HEK293 (cell line): ENCODE results near the gene MAGI2.

Experiments
- CTCF ChIA-PET: fragments of 350-600 bp; formaldehyde crosslinking; extraction: SDS; loops from one replicate; lab custom pipeline; 2021; ENCODE audit warnings: antibody characterized with exemption; lab: Yijun Ruan, JAX
- POLR2A ChIA-PET: fragments of 300-600 bp; formaldehyde crosslinking; extraction: SDS; loops from one replicate; lab custom pipeline; 2020; ENCODE audit warnings: antibody characterized with exemption, inconsistent platforms; lab: Yijun Ruan, JAX
- H3K27ac ChIP-seq: fragments of 200-500 bp; sonication (Bioruptor generic); 2 replicates; pipeline ENCODE4 v1.5.1; 2014; ENCODE audit warnings: low read depth, low read length, control low read depth, inconsistent platforms; ENCODE audit errors: extremely low read depth
- H3K36me3 ChIP-seq, 2 experiments: fragments of 200-500 bp in 1 of 2; sonication (Bioruptor generic) in 1 of 2; 1 replicate in 1 of 2; 2 replicates in 1 of 2; pipeline ENCODE4 v1.5.1; 2014 to 2017; ENCODE audit warnings: inconsistent platforms in 2 of 2, low read length in 2 of 2; ENCODE audit not compliant: control insufficient read depth in 2 of 2, insufficient read depth in 1 of 2
- H3K4me1 ChIP-seq: fragments of 200-500 bp; sonication (Bioruptor generic); 2 replicates; pipeline ENCODE4 v1.5.1; 2014; ENCODE audit warnings: mild to moderate bottlenecking, low read length, inconsistent platforms; ENCODE audit not compliant: control insufficient read depth, insufficient read depth
- H3K4me3 ChIP-seq: 2 replicates; pipeline ENCODE4 v1.5.1; 2011; ENCODE audit warnings: low read depth, mild to moderate bottlenecking, control low read depth, low read length, moderate library complexity
- H3K9me3 ChIP-seq: fragments of 200-500 bp; sonication (Bioruptor generic); 2 replicates; pipeline ENCODE4 v1.5.1; 2014; ENCODE audit warnings: low read depth, low read length, inconsistent platforms; ENCODE audit not compliant: control insufficient read depth, insufficient read depth
- GLIS1 ChIP-seq: fragments of 450-650 bp; formaldehyde crosslinking; IDR thresholded peaks from 2 replicates; pipeline ENCODE4 v1.5.1; 2016; ENCODE audit warnings: missing biosample characterization, missing genetic modification characterization
- HOXA7 ChIP-seq: sonication (generic); formaldehyde crosslinking; IDR thresholded peaks from 2 replicates; pipeline ENCODE4 v1.8.1; 2022; ENCODE audit warnings: missing genetic modification reagents, borderline replicate concordance
- KLF1 ChIP-seq: fragments of 450-650 bp; formaldehyde crosslinking; IDR thresholded peaks from 2 replicates; pipeline ENCODE4 v1.5.1; 2016; ENCODE audit warnings: missing biosample characterization, missing genetic modification characterization
- SP2 ChIP-seq: fragments of 450-650 bp; formaldehyde crosslinking; IDR thresholded peaks from 2 replicates; pipeline ENCODE4 v1.5.1; 2016; ENCODE audit warnings: missing biosample characterization, missing genetic modification characterization
- TRIM28 ChIP-seq: IDR thresholded peaks from 2 replicates; pipeline ENCODE4 v1.6.1; 2011; ENCODE audit warnings: low read length, control low read depth, borderline replicate concordance
- WT1 ChIP-seq: fragments of 450-650 bp; formaldehyde crosslinking; IDR thresholded peaks from 2 replicates; pipeline ENCODE4 v1.5.1; 2016; ENCODE audit warnings: missing biosample characterization, missing genetic modification characterization
- ZFHX2 ChIP-seq: fragments of 450-650 bp; formaldehyde crosslinking; conservative IDR thresholded peaks from 2 replicates; pipeline ENCODE4 v1.5.1; 2016; ENCODE audit warnings: missing biosample characterization, missing genetic modification characterization
- ZFP3 ChIP-seq: fragments of 450-650 bp; formaldehyde crosslinking; IDR thresholded peaks from 2 replicates; pipeline ENCODE4 v1.5.1; 2016; ENCODE audit warnings: low read depth, missing biosample characterization, missing genetic modification characterization
- ZFP37 ChIP-seq: fragments of 450-650 bp; formaldehyde crosslinking; IDR thresholded peaks from 2 replicates; pipeline ENCODE4 v1.5.1; 2016; ENCODE audit warnings: missing biosample characterization, missing genetic modification characterization
- ZNF16 ChIP-seq: fragments of 450-650 bp; formaldehyde crosslinking; IDR thresholded peaks from 2 replicates; pipeline ENCODE4 v1.5.1; 2016; ENCODE audit warnings: low read depth, missing biosample characterization, missing genetic modification characterization
- ZNF169 ChIP-seq: fragments of 450-650 bp; formaldehyde crosslinking; IDR thresholded peaks from 2 replicates; pipeline ENCODE4 v1.5.1; 2016; ENCODE audit warnings: missing biosample characterization, missing genetic modification characterization
- ZNF174 ChIP-seq: fragments of 450-650 bp; formaldehyde crosslinking; IDR thresholded peaks from 2 replicates; pipeline ENCODE4 v1.5.0; 2017; ENCODE audit warnings: missing biosample characterization, mild to moderate bottlenecking, missing genetic modification characterization
- ZNF184 ChIP-seq: fragments of 450-650 bp; IDR thresholded peaks from 2 replicates; pipeline ENCODE4 v1.5.1; 2018; ENCODE audit warnings: missing biosample characterization, mild to moderate bottlenecking, missing genetic modification characterization
- ZNF202 ChIP-seq: fragments of 450-650 bp; formaldehyde crosslinking; IDR thresholded peaks from 2 replicates; pipeline ENCODE4 v1.5.1; 2016; ENCODE audit warnings: missing biosample characterization, missing genetic modification characterization, borderline replicate concordance
- ZNF239 ChIP-seq: fragments of 450-650 bp; formaldehyde crosslinking; IDR thresholded peaks from 2 replicates; pipeline ENCODE4 v1.5.1; 2016; ENCODE audit warnings: missing biosample characterization, missing genetic modification characterization
- ZNF302 ChIP-seq: fragments of 450-650 bp; formaldehyde crosslinking; IDR thresholded peaks from 2 replicates; pipeline ENCODE4 v1.5.1; 2016; ENCODE audit warnings: missing biosample characterization, missing genetic modification characterization, low read depth
- ZNF394 ChIP-seq: fragments of 450-650 bp; formaldehyde crosslinking; IDR thresholded peaks from 2 replicates; pipeline ENCODE4 v1.5.1; 2016; ENCODE audit warnings: missing biosample characterization, missing genetic modification characterization, mild to moderate bottlenecking, moderate library complexity, borderline replicate concordance
- ZNF521 ChIP-seq: fragments of 450-650 bp; formaldehyde crosslinking; IDR thresholded peaks from 2 replicates; pipeline ENCODE4 v1.5.1; 2017; ENCODE audit warnings: missing biosample characterization, mild to moderate bottlenecking, missing genetic modification characterization
- ZNF529 ChIP-seq: fragments of 450-650 bp; formaldehyde crosslinking; IDR thresholded peaks from 2 replicates; pipeline ENCODE4 v1.5.1; 2017; ENCODE audit warnings: missing genetic modification characterization, missing biosample characterization; ENCODE audit not compliant: insufficient replicate concordance
- ZNF555 ChIP-seq: fragments of 450-650 bp; formaldehyde crosslinking; conservative IDR thresholded peaks from 2 replicates; pipeline ENCODE4 v1.5.1; 2017; ENCODE audit warnings: missing biosample characterization, mild to moderate bottlenecking, missing genetic modification characterization, inconsistent platforms
- ZNF629 ChIP-seq: fragments of 450-650 bp; formaldehyde crosslinking; IDR thresholded peaks from 2 replicates; pipeline ENCODE4 v1.5.1; 2017; ENCODE audit warnings: missing biosample characterization, missing genetic modification characterization
- ZNF670 ChIP-seq: fragments of 450-650 bp; formaldehyde crosslinking; IDR thresholded peaks from 2 replicates; pipeline ENCODE4 v1.5.1; 2016; ENCODE audit warnings: missing biosample characterization, missing genetic modification characterization, low read depth
- ZNF791 ChIP-seq: fragments of 450-650 bp; formaldehyde crosslinking; IDR thresholded peaks from 2 replicates; pipeline ENCODE4 v1.5.1; 2016; ENCODE audit warnings: missing biosample characterization, missing genetic modification characterization
- ZNF843 ChIP-seq: fragments of 450-650 bp; formaldehyde crosslinking; IDR thresholded peaks from 2 replicates; pipeline ENCODE4 v1.5.1; 2016; ENCODE audit warnings: missing biosample characterization, missing genetic modification characterization
- ZSCAN23 ChIP-seq: fragments of 450-650 bp; formaldehyde crosslinking; IDR thresholded peaks from 2 replicates; pipeline ENCODE4 v1.5.1; 2016; ENCODE audit warnings: missing biosample characterization, missing genetic modification characterization
- TF ChIP-seq, protein P1 (sequence below): fragments of 450-650 bp; formaldehyde crosslinking; IDR thresholded peaks from 2 replicates; pipeline ENCODE4 v1.5.1; 2017; ENCODE audit warnings: missing biosample characterization, missing genetic modification characterization
- TF ChIP-seq, protein P2 (sequence below): fragments of 450-650 bp; formaldehyde crosslinking; IDR thresholded peaks from 2 replicates; pipeline ENCODE4 v1.5.1; 2017; ENCODE audit warnings: missing biosample characterization, missing genetic modification characterization
- TF ChIP-seq, protein P3 (sequence below): fragments of 450-650 bp; formaldehyde crosslinking; IDR thresholded peaks from 2 replicates; pipeline ENCODE4 v1.5.1; 2016; ENCODE audit warnings: missing biosample characterization, missing genetic modification characterization

The MAGI2 gene

DNA sequence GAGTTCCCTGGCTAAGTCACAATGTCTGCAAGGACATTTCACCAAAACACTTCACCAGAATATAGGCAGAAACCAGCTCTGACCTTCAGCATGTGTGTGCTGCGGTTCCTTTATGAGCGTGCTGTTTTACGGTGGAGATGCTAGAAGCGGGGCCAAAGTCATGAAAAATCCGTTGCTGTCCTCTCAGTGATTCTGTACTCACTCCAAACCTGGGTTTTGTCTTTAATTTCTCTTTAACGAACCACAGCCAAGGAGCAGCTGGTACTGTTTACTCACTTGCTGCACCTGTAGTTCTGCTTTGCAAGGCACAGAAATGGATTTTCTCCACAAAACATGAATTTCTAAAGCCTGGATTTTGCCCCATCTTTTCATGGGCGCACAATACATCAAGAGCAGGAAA lies 1015.0 kb downstream of the MAGI2 start (continued):
- no peak for TF ChIP-seq ZNF184 (tag by site-specific recombination)
- no peak for TF ChIP-seq ZFP37 (tag by site-specific recombination)
- TF ChIP-seq, protein P1, sequence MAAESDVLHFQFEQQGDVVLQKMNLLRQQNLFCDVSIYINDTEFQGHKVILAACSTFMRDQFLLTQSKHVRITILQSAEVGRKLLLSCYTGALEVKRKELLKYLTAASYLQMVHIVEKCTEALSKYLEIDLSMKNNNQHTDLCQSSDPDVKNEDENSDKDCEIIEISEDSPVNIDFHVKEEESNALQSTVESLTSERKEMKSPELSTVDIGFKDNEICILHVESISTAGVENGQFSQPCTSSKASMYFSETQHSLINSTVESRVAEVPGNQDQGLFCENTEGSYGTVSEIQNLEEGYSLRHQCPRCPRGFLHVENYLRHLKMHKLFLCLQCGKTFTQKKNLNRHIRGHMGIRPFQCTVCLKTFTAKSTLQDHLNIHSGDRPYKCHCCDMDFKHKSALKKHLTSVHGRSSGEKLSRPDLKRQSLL: no peak
- no peak for TF ChIP-seq ZNF202 (tag by site-specific recombination)
- no peak for TF ChIP-seq ZNF670 (tag by site-specific recombination)
- TF ChIP-seq HOXA7: no peak
- TF ChIP-seq ZNF174: no peak
- TF ChIP-seq ZNF394 (tag by site-specific recombination): no peak
- no peak for TF ChIP-seq TRIM28
- TF ChIP-seq ZNF555: no peak
- TF ChIP-seq ZNF239 (tag by site-specific recombination): no peak

DNA sequence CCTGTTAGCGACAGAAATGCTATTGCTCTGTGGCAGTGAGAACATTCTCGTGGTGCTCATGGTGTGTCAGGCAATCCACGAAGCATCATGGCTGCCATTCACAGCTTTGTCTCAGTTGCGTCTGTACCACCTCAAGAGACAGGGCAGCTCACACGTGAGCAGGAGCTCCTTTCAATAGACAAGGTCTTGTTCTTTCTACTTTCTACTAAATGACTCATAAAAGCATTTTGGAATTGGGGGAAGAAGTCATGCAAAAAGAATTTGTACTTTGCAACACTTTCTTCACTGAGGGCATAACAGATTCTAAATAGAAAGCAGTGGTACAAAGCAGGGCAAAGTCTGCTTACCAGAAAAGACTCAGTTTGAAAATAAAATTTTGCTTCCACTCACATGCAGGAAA lies 1016.3 kb downstream of the MAGI2 start:
- Histone ChIP-seq H3K4me3 (no peak overlapping the region), H3K36me3 (no peaks in the 10 kb centered on the region), H3K27ac (no peak overlapping the region), H3K4me1 (no peaks in the 10 kb centered on the region), H3K9me3 (no peaks in the 10 kb centered on the region)
- ChIA-PET CTCF (no interaction called here), POLR2A (no interaction called here)
- TF ChIP-seq ZFP3 (tag by site-specific recombination) (no peak), ZNF169 (tag by site-specific recombination) (no peak), ZNF629 (no peak), ZNF529 (tag by site-specific recombination) (no peak), ZFHX2 (tag by site-specific recombination) (no peak), ZNF302 (tag by site-specific recombination) (no peak), SP2 (tag by site-specific recombination) (no peak), KLF1 (tag by site-specific recombination) (no peak), WT1 (tag by site-specific recombination) (no peak), GLIS1 (tag by site-specific recombination) (no peak), ZNF521 (tag by site-specific recombination) (no peak), ZNF16 (tag by site-specific recombination) (no peak), ZNF843 (tag by site-specific recombination) (no peak), ZNF202 (tag by site-specific recombination) (no peak), ZNF791 (tag by site-specific recombination) (no peak), ZSCAN23 (tag by site-specific recombination) (no peak)
- TF ChIP-seq, protein P2, sequence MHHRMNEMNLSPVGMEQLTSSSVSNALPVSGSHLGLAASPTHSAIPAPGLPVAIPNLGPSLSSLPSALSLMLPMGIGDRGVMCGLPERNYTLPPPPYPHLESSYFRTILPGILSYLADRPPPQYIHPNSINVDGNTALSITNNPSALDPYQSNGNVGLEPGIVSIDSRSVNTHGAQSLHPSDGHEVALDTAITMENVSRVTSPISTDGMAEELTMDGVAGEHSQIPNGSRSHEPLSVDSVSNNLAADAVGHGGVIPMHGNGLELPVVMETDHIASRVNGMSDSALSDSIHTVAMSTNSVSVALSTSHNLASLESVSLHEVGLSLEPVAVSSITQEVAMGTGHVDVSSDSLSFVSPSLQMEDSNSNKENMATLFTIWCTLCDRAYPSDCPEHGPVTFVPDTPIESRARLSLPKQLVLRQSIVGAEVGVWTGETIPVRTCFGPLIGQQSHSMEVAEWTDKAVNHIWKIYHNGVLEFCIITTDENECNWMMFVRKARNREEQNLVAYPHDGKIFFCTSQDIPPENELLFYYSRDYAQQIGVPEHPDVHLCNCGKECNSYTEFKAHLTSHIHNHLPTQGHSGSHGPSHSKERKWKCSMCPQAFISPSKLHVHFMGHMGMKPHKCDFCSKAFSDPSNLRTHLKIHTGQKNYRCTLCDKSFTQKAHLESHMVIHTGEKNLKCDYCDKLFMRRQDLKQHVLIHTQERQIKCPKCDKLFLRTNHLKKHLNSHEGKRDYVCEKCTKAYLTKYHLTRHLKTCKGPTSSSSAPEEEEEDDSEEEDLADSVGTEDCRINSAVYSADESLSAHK (tag by site-specific recombination): no peak
- TF ChIP-seq, protein P3, sequence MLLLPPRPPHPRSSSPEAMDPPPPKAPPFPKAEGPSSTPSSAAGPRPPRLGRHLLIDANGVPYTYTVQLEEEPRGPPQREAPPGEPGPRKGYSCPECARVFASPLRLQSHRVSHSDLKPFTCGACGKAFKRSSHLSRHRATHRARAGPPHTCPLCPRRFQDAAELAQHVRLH (tag by site-specific recombination): no peak
